B cell (primary cell): Measurements from ENCODE around the gene WDR87.

Experiments
- CTCF ChIP-seq: fragments of 200-600 bp; IDR thresholded peaks from one replicate; pipeline ENCODE4 v1.8.0; 2022; ENCODE audit warnings: antibody characterized with exemption, mild to moderate bottlenecking
- EZH2 ChIP-seq: IDR thresholded peaks from 2 replicates; pipeline ENCODE4 v1.6.1; 2012; ENCODE audit warnings: borderline replicate concordance, low read depth, mild to moderate bottlenecking, moderate library complexity, low read length; ENCODE audit not compliant: insufficient read depth, poor library complexity, severe bottlenecking

GRCh38 chr19:37953171-37953917, 47.0 kb upstream of the WDR87 start:
- TF ChIP-seq CTCF, result no peak
- TF ChIP-seq EZH2, result no peak
